ENCODE results near the gene RFFL.

RFFL gene

DNA sequence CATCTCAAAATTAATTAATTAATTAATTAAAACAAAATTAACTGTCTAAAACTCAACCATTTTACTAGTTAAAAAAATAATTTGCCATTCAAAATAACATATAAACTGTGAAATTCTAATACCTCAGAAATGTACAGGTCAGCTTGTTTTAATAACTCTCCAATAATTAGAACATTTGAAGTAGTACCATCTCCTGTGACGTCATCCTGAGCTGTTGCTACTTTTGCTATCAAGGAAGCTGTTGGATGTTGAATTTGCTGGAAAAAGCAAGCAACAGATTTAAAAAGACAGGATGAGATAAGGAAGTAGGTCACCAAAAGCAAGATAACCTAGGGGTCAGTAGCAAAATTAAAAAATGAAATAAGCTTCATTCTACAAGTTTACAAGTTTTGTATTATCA lies 105.1 kb downstream of the RFFL start:
- DNase-seq: no peak
